ENCODE results near the gene PDCD2L.

DNA sequence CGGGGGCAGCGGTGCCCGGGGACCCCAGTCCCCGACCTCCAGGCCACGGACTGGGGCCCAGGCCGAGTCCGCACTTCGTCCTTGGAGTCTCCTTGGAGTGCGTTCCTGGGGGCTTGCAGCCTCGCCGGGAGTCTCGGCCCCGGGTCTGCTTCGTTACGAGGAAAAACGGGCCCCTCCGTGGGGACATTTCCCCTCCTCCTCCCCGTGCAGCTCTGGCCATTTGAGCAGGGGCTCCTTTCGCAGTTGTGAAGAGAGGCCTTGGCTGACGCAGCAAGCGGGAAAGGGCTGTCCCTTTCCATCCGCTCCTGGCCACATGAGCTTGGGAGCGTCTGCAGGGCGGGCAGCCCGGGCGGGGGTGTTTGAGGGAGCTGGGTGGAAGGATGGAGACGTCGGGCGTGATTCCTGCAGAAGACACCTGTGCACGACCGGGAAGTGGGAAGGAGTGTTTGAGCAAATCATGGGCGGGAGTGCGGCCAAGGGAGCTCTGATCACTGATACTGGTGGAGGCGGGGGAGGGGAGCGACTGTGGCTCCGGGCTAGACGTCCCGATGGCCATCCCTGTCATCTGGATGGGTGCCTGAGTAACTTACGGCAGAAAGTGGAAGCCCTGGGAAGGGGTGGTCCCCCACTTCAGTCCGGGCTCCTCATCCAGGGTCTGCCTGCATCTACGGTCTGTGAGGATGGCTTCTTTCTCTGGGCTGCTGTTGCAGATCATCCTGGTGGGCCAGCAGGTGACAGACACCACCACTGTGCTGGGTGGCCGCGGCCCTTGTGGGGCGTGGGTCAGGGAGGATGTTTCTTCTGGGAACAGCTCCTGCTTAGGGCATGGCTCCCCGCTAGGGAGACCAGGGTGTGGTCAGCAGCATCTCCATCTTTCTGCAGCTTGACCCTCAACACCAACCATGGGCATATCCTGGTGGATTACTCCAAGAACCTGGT, 38.5 kb upstream of the PDCD2L start:
- TF ChIP-seq, protein P1, sequence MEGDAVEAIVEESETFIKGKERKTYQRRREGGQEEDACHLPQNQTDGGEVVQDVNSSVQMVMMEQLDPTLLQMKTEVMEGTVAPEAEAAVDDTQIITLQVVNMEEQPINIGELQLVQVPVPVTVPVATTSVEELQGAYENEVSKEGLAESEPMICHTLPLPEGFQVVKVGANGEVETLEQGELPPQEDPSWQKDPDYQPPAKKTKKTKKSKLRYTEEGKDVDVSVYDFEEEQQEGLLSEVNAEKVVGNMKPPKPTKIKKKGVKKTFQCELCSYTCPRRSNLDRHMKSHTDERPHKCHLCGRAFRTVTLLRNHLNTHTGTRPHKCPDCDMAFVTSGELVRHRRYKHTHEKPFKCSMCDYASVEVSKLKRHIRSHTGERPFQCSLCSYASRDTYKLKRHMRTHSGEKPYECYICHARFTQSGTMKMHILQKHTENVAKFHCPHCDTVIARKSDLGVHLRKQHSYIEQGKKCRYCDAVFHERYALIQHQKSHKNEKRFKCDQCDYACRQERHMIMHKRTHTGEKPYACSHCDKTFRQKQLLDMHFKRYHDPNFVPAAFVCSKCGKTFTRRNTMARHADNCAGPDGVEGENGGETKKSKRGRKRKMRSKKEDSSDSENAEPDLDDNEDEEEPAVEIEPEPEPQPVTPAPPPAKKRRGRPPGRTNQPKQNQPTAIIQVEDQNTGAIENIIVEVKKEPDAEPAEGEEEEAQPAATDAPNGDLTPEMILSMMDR (IDR thresholded peaks at IDR 0.05; ENCODE audit: low read depth, low read length), result no peak
- TF ChIP-seq POLR2A (IDR thresholded peaks at IDR 0.05; ENCODE audit: extremely low read depth, insufficient read length) (no peak), MYC (IDR thresholded peaks at IDR 0.05; ENCODE audit: low read depth, low read length) (no peak)

Measured in NB4 (cell line).